GM19023 (cell line): ENCODE results near the gene HAGHL.
A peak's percentile ranks its signal among the peaks of the same experiment; 100 is the strongest.

Source experiments
- ATAC-seq: cut with Tn5 transposase; IDR thresholded peaks from one replicate; pipeline ENCODE4 v1.9.1; 2021; ENCODE audit warnings: mild to moderate bottlenecking, moderate library complexity; ENCODE audit not compliant: unreplicated experiment

Gene HAGHL

GRCh38 chr16:719815-720446 is 7.0 kb upstream of the HAGHL start:
- ATAC-seq: no peak

GRCh38 chr16:720447-720989 is 6.4 kb upstream of the HAGHL start:
- peak; percentile 18 for ATAC-seq

- ATAC-seq: peak; percentile 72
Measured at GRCh38 chr16:720990-721764, 5.7 kb upstream of the HAGHL start, which contains the start of gene ANTKMT. Gene ANTKMT (plus strand): TSS chr16:721146. CDS start chr16:721275, 129 bp downstream.

GRCh38 chr16:721765-722540 is 5.0 kb upstream of the HAGHL start:
- no peak for ATAC-seq

- no peak for ATAC-seq
Measured at GRCh38 chr16:722835-723633, 3.9 kb upstream of the HAGHL start.

GRCh38 chr16:723695-724094 is 3.2 kb upstream of the HAGHL start:
- ATAC-seq: no peak

- ATAC-seq: no peak
Measured at GRCh38 chr16:724188-725040, 2.5 kb upstream of the HAGHL start.

GRCh38 chr16:725041-725376 is 1.9 kb upstream of the HAGHL start:
- no peak for ATAC-seq

GRCh38 chr16:725463-726187 is 1.3 kb upstream of the HAGHL start:
- ATAC-seq: no peak

GRCh38 chr16:726188-726437 is 793 bp upstream of the HAGHL start:
- no peak for ATAC-seq

GRCh38 chr16:727291-727977 is 528 bp downstream of the HAGHL start:
- no peak for ATAC-seq

GRCh38 chr16:728131-728889 is 1.4 kb downstream of the HAGHL start:
- ATAC-seq: no peak

- ATAC-seq: no peak
Measured at GRCh38 chr16:728890-729744, 2.2 kb downstream of the HAGHL start.

GRCh38 chr16:729768-730665 is 3.1 kb downstream of the HAGHL start:
- ATAC-seq: no peak

GRCh38 chr16:730666-731509 is 4.0 kb downstream of the HAGHL start:
- no peak for ATAC-seq
